Neural progenitor cell (in vitro differentiated cells): ENCODE results near the gene ASXL3. TPM values are rescaled to one million over a fixed set of nuclear protein-coding genes. Genes with fewer than 3 reads are reported as not detected.

ENCODE experiments used
- DNase-seq: peaks from one replicate; pipeline ENCODE4 v3.0.0-alpha.2; 2016; ENCODE audit warnings: low spot score
- H2AFZ ChIP-seq: fragments of 200-600 bp; sonication (generic); replicated peaks from 2 replicates; pipeline ENCODE4 v1.6.1; 2016; ENCODE audit warnings: antibody characterized with exemption
- H3F3A ChIP-seq: fragments of 200-600 bp; sonication (generic); 2 replicates; pipeline ENCODE4 v1.6.1; 2016; ENCODE audit warnings: antibody characterized with exemption, low read depth
- H3K27ac ChIP-seq: fragments of 200-600 bp; sonication (generic); 2 replicates; pipeline ENCODE4 v1.5.1; 2016; ENCODE audit warnings: mild to moderate bottlenecking
- H3K27me3 ChIP-seq: fragments of 200-600 bp; sonication (generic); 2 replicates; pipeline ENCODE4 v1.6.1; 2016; ENCODE audit warnings: mild to moderate bottlenecking, moderate library complexity
- H3K36me3 ChIP-seq: fragments of 200-600 bp; sonication (generic); 2 replicates; pipeline ENCODE4 v1.5.1; 2016
- H3K4me1 ChIP-seq: fragments of 200-600 bp; sonication (generic); 2 replicates; pipeline ENCODE4 v1.6.1; 2016; ENCODE audit warnings: mixed run types
- H3K4me2 ChIP-seq: fragments of 200-600 bp; sonication (generic); 2 replicates; pipeline ENCODE4 v1.6.1; 2016
- H3K4me3 ChIP-seq: fragments of 200-600 bp; sonication (generic); 2 replicates; pipeline ENCODE4 v1.5.1; 2016
- H3K79me2 ChIP-seq: fragments of 200-600 bp; sonication (generic); 2 replicates; pipeline ENCODE4 v1.6.1; 2016; ENCODE audit warnings: low read depth
- H3K9ac ChIP-seq: fragments of 200-600 bp; sonication (generic); 2 replicates; pipeline ENCODE4 v1.6.1; 2016
- H3K9me3 ChIP-seq: fragments of 200-600 bp; sonication (generic); 2 replicates; pipeline ENCODE4 v1.5.1; 2016; ENCODE audit warnings: low read depth
- H4K20me1 ChIP-seq: fragments of 200-600 bp; sonication (generic); 2 replicates; pipeline ENCODE4 v1.6.1; 2016; ENCODE audit warnings: low read depth
- H3K27ac Mint-ChIP-seq: 3 replicates; pipeline ENCODE4 v1.8.0; 2021; ENCODE audit warnings: mixed read lengths
- H3K27me3 Mint-ChIP-seq: 2 replicates; pipeline ENCODE4 v1.8.0; 2022; ENCODE audit warnings: low read depth, mild to moderate bottlenecking, inconsistent platforms, moderate library complexity, mixed read lengths; ENCODE audit not compliant: insufficient read depth
- H3K36me3 Mint-ChIP-seq: 3 replicates; pipeline ENCODE4 v1.8.0; 2021; ENCODE audit warnings: mixed read lengths
- H3K4me1 Mint-ChIP-seq: 3 replicates; pipeline ENCODE4 v1.8.0; 2021; ENCODE audit warnings: mixed read lengths
- H3K4me3 Mint-ChIP-seq: 3 replicates; pipeline ENCODE4 v1.8.0; 2021; ENCODE audit warnings: mild to moderate bottlenecking, moderate library complexity, mixed read lengths
- H3K9me3 Mint-ChIP-seq: 3 replicates; pipeline ENCODE4 v1.8.0; 2020; ENCODE audit warnings: mixed read lengths
- CTCF ChIP-seq: fragments of 200-600 bp; sonication (generic); IDR thresholded peaks from 2 replicates; pipeline ENCODE4 v1.5.1; 2017; ENCODE audit warnings: antibody characterized with exemption, mild to moderate bottlenecking
- EZH2 ChIP-seq: fragments of 200-600 bp; sonication (generic); IDR thresholded peaks from 2 replicates; pipeline ENCODE4 v1.6.1; 2017; ENCODE audit warnings: antibody characterized with exemption, mild to moderate bottlenecking, moderate library complexity
- EZH2phosphoT487 ChIP-seq: fragments of 200-600 bp; sonication (generic); IDR thresholded peaks from 2 replicates; pipeline ENCODE4 v1.6.1; 2017; ENCODE audit warnings: antibody characterized with exemption
- total RNA-seq: library from RNA; depleted of rRNA; stranded (reverse); fragments of >200 nt; gene quantifications from 2 replicates; pipeline ENCODE4 v1.2.3, GENCODE V29; 2015; ENCODE audit warnings: low replicate concordance

The ASXL3 gene
- total RNA-seq, 1 donor from 2014 or later = 5.1 TPM

DNA sequence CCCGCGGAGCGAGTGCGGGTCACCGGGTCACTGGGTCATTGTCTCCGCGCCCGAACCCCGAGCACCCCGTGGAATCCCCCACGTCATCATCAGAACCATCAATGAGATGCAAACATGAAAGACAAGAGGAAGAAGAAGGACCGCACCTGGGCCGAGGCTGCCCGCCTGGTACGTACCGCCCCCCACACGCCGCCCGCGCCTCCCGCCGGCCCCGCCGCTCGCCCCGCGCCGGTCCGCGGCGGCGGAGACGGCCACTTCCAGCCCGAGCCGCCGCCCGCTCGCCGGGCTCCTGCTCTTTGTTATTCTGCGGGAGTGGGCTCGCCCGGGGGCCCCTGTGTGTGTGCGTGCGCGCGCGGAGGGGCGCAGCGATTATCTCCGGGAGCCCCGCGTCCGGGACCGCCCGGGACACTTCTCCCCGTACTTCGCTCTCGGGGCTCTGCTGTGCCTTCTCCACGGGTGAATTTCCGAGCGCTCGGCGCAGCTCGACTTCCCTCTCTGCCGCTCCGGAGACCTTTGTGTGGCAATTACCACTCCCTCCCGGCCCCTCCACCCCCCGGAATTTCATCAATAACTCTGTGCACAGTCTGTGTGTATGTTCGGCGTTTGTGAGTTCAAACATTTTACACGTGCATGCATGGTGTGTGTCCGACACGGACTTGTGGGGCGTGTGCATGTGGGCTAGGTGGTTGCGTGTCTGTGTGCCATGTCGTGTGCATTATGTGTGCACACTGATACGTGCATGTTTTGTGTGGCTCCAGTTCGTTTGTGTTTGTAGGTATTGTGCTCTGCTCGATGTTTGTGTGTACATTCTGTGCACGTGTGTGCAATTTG is 714 bp downstream of the ASXL3 start:
- H3K36me3 Mint-ChIP-seq = no peaks in the 10 kb centered on the region
- peak overlapping the region; percentile 91 for H3K4me3 Mint-ChIP-seq

DNA sequence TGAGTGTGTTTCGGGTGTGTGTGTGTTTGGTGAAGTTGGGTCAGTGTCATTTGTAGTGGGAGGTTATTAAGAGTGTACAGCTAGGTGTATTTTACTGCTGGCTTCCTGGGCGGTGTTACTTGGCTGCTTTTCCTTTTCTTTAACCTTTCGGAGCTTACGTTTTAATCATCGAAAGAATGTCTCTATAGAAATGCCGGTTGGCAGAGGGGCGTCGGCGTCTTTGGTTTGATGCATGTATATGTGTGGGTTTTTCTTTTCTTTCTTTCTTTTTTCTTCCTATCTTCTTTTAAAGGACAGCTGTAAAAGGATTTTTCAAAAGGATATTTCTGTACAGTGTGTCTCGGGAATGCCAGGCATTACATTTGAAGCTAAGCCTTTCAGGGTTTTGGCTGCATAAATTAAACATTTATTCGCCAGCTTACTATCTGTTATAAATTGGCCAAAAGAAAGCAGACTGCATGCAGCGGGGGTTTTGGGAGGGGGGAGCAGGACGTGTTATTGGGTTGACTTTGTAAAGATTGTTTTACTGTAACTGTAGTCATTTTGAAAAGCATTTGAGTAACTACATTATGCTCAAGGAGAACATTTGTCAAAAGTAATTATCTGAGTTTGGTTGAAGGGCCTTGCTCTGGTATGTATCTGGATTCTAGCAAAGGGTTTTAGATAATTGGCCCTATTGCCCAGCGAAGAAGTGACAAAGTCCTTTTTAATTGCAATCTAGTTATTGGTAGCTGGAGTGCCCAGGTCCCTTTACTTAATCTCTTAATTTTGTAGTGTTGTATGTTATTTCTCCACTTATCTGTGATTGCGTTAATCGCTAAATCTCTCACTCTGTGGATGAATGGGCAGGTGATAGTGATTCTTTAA is 1.6 kb downstream of the ASXL3 start:
- no peaks in the 10 kb centered on the region for H4K20me1 ChIP-seq
- peaks cover 24% of the 10 kb centered on the region for H3K4me1 ChIP-seq
- no peaks in the 10 kb centered on the region for H3K36me3 Mint-ChIP-seq
- H3K27me3 ChIP-seq = peaks cover 45% of the 10 kb centered on the region
- peaks cover 44% of the 10 kb centered on the region for H3K4me1 Mint-ChIP-seq
- H3K4me3 Mint-ChIP-seq = no peak overlapping the region
- no peaks in the 10 kb centered on the region for H3K9me3 ChIP-seq
- no peaks in the 10 kb centered on the region for H3K9me3 Mint-ChIP-seq
- peak overlapping the region; percentile 73 for H3K4me2 ChIP-seq
- no peak overlapping the region for H3K9ac ChIP-seq
- H3K27ac ChIP-seq = no peak overlapping the region
- H3F3A ChIP-seq = peaks cover 30% of the 10 kb centered on the region
- H3K79me2 ChIP-seq = no peaks in the 10 kb centered on the region
- H2AFZ ChIP-seq = peak overlapping the region; percentile 80
- TF ChIP-seq EZH2 = peak; percentile 6
- TF ChIP-seq CTCF = no peak
- H3K36me3 ChIP-seq = no peaks in the 10 kb centered on the region
- H3K27ac Mint-ChIP-seq = no peak overlapping the region
- peak; percentile 67 for DNase-seq
- peak overlapping the region; percentile 78 for H3K4me3 ChIP-seq
- H3K27me3 Mint-ChIP-seq = peaks cover 3% of the 10 kb centered on the region

More for the DNA sequence above, 714 bp downstream of the ASXL3 start:
- Histone ChIP-seq H3F3A (peaks cover 23% of the 10 kb centered on the region), H4K20me1 (no peaks in the 10 kb centered on the region), H3K36me3 (no peaks in the 10 kb centered on the region), H3K27ac (no peak overlapping the region), H3K4me3 (peak overlapping the region; percentile 78), H3K9me3 (no peaks in the 10 kb centered on the region), H2AFZ (peak overlapping the region; percentile 80), H3K27me3 (peaks cover 45% of the 10 kb centered on the region), H3K9ac (peak overlapping the region; percentile 46), H3K79me2 (no peaks in the 10 kb centered on the region), H3K4me2 (peak overlapping the region; percentile 73), H3K4me1 (peaks cover 24% of the 10 kb centered on the region)
- peaks cover 2% of the 10 kb centered on the region for H3K9me3 Mint-ChIP-seq
- peaks cover 39% of the 10 kb centered on the region for H3K4me1 Mint-ChIP-seq
- peak overlapping the region; percentile 85 for H3K27ac Mint-ChIP-seq
- peak; percentile 72 for DNase-seq
- TF ChIP-seq EZH2 (peak; percentile 17), EZH2phosphoT487 (no peak)
- H3K27me3 Mint-ChIP-seq = peaks cover 3% of the 10 kb centered on the region

DNA sequence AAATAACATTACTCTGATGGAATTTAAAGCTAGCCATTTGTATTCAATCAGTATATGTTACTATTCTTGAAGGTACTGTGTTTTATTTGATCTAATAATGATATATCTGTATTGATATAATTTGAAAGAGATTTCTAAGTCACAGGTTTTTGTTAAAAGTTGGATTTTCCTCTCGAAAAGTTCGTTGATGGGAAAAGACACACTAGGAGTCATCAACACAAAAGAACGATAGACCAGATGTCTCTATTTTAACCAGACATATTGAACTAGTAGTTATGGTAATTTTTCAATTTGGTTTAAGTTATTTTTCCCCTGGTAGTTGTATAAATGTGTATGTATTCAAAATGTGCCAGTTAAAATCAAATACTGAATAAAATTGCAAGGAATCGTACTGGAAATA is 2.5 kb downstream of the ASXL3 start:
- Histone ChIP-seq H3F3A (peaks cover 36% of the 10 kb centered on the region), H3K4me1 (peaks cover 27% of the 10 kb centered on the region), H4K20me1 (peaks cover 3% of the 10 kb centered on the region), H3K4me2 (no peak overlapping the region), H3K27ac (no peak overlapping the region), H3K79me2 (no peaks in the 10 kb centered on the region), H3K36me3 (no peaks in the 10 kb centered on the region), H3K27me3 (peaks cover 45% of the 10 kb centered on the region), H3K4me3 (no peak overlapping the region), H3K9me3 (no peaks in the 10 kb centered on the region), H2AFZ (no peak overlapping the region), H3K9ac (no peak overlapping the region)
- TF ChIP-seq EZH2phosphoT487 (no peak), EZH2 (no peak), CTCF (no peak)
- H3K4me3 Mint-ChIP-seq = no peak overlapping the region
- no peaks in the 10 kb centered on the region for H3K36me3 Mint-ChIP-seq
- peaks cover 47% of the 10 kb centered on the region for H3K4me1 Mint-ChIP-seq
- peaks cover 3% of the 10 kb centered on the region for H3K27me3 Mint-ChIP-seq
- DNase-seq = no peak
- no peak overlapping the region for H3K27ac Mint-ChIP-seq
- no peaks in the 10 kb centered on the region for H3K9me3 Mint-ChIP-seq
